Anterior cingulate cortex (tissue), 58 donors: ENCODE data around the gene TRPM3.

Experiments
- DNase-seq, 58 donors: peaks; one replicate each; lab custom pipeline; 2025; lab: John Stamatoyannopoulos, UW

Gene TRPM3

DNA sequence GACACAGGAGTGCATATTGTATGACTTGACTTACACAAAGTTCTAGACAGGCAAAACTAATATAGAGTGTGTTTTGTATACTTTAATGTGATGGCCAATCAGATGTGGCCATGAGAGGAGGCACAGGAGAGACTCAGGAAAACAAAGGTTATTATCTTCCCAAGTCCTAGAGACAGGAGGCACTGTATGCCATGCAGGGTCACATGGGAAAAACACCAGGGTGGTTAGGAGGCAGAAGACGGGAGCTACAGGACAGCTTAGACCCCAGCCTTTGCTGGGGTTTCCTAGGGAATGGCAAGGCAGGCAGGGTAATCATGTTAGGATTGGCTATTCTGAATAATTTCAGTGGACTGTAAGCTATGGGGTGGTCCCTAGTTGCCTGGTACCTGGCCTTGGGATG, 16.2 kb downstream of the TRPM3 start:
- DNase-seq, result no peak

DNA sequence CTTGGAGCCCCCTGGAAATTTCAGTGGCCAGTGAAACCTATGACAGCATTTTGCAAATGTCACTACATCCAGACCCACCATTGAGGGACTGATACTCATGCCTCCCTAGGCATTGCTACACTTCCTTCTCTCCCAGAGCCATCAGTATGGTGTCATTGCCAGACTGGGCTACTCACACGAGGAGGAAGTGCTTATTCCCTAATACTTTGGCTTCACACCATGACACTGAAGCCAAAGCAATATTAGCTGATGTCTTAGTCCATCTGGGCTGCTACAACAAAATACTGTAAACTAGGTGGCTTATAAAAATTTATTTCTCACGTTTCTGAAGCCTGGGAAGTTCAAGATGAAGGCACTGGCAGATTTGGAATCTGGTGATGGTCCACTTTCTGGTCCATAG, 22.6 kb downstream of the TRPM3 start:
- DNase-seq, result no peak

- DNase-seq, result no peak
Measured at GRCh38 chr9:71097671-71098070, 23.8 kb downstream of the TRPM3 start.

DNA sequence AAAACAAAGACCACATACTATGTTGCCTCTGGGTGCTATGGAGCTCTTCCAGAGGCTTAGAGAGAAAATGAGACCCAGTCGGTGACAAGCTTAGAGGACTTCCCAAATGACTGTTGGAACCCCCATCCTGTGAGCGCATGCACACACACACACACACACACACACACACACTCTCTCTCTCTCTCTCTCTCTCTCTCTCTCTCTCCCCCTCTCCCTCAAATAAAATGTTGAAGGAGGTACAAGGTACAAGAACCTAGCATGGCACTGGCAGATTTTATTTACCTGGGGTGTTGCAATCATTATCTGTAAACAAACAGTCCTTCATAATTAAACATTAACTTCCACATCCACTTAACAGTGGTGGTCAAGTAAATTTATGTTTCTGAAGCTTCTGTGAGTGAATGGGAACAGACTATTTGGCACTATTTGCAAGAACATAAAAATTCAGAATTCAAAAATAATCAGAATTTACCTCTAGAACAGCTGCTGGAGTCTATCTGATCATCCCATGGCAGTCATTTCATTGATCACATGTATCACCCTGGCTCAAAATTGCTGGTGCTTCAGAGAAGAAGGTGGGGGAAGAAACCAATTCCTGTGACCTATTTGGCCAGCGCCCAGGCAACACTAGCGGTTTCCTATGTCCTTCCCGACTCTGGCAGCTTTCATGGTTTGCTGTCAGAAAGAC, 24.9 kb downstream of the TRPM3 start:
- peak in 13 of 58 donors; percentile 5 to 35 (median 12) for DNase-seq

GRCh38 chr9:71094708-71095251, 26.6 kb downstream of the TRPM3 start:
- no peak for DNase-seq

DNA sequence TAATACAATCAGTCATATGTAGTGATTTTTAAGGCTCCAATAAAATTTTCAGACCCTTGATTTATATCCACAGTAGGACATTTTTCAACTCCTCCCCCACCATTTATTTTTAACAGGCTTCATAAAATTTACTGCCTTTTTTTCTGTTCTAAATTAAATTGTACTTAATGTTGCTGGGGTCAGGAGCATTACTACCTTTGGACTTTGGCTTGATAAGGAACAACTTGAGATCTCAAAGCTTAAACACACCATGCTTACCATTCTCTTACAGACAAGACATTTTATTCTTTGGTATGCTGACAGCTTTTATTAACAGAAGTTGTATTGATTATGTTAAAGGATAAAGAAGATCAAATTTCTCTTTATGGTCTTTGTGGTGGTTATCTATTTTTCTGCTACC, 30.5 kb downstream of the TRPM3 start:
- no peak for DNase-seq

DNA sequence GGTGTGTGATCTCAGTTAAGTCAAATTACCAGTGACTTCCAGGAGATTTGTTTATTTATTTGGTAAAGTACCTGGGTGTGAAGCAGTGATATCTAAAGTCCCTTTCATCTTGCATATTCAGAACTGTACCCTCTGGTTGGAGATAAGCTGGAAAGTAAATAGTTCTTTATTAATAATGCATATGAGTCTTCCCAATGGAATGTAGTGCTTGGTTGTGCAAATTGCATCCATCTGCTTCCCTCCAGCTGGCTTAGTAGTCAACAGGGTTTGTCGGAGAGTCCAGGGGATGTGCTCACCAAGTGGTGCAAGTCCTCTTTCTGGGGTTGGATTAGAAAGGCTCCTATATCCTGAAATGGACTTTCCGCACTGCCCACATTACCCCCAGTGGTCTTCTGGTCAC, 42.0 kb downstream of the TRPM3 start:
- no peak for DNase-seq

DNA sequence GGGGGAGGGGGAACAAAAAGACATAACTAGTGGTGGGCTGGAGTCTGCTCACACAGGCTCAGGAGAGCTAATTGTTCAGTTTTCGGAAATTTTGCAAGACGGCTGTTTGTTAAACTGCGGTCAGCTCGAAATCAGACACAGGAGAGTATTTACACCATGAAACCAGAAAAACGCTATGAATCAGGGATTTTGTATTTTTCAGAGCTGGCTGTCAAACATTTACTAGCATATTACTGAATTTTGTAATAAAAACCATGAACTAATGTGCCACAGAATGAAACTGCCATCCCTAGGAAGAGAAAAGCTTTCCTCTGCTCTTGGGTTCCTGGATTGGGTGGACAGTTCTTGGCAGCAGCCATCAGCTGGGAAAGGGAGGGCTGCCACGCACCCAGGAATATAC, 45.3 kb downstream of the TRPM3 start:
- no peak for DNase-seq

- no peak for DNase-seq
Measured at GRCh38 chr9:71073494-71073893, 47.9 kb downstream of the TRPM3 start.

DNA sequence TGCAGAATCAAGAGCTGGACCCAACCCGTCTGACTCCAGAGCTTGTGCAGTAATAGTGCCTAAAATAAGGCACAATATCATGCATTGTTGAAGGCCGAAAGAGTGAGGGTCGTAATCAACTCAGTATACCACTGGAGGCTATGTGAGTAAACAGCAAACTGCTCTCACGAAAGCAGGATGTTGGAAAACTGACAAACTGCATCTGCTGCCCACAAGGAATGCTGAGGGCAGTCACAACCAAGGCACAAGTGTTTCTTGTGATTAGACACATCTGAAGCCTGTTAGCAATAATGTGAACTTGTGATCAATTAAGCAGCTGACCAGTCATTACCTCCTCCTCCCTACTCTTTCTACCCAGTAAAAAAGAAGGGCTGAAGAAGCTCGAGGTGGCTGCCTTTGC, 48.8 kb downstream of the TRPM3 start:
- no peak for DNase-seq

- DNase-seq, result no peak
Measured at GRCh38 chr9:71071633-71072032, 49.8 kb downstream of the TRPM3 start.

DNA sequence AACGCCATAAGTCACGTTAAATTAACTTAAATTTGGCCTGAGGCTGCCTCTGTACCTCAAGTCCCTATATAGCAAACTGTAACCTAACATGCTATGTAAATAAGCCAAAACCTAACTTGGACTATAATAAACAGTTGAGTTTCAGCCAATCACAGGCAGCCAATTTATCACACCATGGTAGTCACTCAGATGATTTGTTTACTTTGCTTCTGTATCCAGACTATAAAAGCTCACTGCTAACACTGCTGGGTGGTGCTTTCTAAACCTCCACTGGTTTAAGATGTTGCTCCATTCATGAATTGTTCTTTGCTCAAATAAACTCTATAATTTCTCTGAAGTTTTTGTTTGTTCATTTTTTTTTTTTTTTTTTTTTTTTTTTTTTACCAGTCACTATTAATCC, 62.8 kb downstream of the TRPM3 start:
- no peak for DNase-seq

DNA sequence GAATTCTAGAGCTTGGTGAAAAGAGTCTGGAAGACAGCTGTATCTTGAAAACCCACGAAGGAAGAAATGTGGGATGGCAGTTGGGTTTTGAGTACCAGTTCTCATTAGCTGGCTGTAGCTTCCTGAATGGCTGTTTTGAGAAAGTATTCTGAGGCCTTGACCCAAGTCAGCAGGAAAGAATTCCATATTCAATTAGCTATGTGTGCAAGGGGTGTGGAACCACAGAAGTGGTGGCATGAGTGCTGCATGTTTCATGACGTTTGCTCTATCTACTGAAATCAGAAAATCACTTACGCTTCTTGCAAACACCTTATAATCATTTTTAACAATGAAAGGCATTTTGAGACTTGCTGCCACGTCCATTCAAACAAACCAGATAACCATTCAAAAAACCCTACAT, 69.1 kb downstream of the TRPM3 start:
- DNase-seq, result no peak

DNA sequence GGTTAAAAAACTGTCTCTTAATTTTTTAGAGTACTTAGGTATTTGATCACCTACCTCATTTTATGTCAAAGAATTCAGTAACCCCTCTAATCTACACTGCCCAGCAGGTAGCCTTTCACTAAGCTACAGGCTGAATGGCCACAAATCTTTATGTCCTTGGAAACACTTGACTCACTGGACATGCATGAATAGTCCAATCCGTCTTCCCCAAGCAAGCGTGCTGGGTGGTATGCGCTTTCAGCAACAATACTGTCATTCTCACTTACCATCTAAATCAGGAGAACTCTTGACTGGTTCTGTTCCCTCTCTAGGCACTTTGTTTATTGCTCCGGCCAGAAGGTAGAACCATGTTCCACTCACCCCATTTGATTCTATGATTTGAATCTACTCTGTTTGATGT, 73.1 kb downstream of the TRPM3 start:
- no peak for DNase-seq

DNA sequence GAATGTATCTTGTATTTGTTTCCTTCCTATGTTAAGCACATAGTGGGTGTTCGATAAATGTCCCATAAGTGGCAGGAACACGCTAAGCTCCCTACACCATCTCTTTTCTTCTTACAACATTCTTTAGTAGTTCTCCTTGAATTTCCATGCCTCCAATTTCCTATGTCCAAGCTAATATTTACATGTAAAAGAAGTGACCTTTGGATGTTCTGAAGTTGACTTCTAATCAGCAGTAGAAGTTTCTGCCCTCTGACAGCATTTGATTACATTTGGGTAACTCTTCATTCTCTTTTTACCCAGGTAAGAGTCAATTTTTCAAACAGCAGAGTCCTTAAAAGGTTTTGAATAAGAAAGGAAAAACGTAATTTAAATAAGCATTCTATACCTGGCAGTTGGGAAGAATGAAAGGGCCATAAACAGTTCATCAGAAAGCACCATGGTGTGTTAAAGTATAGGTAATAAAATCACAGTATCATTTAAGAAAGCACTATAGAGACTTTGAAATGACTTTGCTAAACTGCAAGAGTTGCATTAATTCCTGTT, 78.9 kb downstream of the TRPM3 start:
- DNase-seq, result no peak

GRCh38 chr9:71037521-71037920, 83.9 kb downstream of the TRPM3 start:
- DNase-seq, result no peak

DNA sequence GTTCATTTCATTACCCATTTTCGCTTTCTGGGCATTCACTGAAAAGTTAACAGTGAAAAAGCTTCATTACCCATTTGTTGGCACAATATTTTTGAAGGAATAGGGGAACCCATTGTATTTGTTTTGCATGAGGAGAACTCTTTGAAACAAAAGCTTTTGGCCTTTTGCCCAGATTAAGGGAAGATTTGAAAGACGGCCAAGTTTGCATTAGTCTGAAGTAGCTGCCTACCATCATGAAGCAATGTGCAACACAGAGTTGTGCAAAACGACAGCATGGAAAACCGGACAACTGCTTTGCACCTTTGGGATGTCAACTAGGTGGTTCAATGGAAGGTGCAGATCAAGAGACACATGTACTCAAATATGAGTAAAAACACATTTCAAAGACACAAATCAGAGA, 84.9 kb downstream of the TRPM3 start:
- DNase-seq, result peak in 13 of 58 donors; percentile 0 to 42 (median 3)

- no peak for DNase-seq
Measured at GRCh38 chr9:71032779-71033178, 88.6 kb downstream of the TRPM3 start.

GRCh38 chr9:71025728-71026127, 95.7 kb downstream of the TRPM3 start:
- DNase-seq, result no peak

- peak in 1 of 58 donors; percentile 2 for DNase-seq
Measured at GRCh38 chr9:71025201-71025600, 96.2 kb downstream of the TRPM3 start.

- DNase-seq, result no peak
Measured at GRCh38 chr9:71010258-71010657, 111.2 kb downstream of the TRPM3 start.

DNA sequence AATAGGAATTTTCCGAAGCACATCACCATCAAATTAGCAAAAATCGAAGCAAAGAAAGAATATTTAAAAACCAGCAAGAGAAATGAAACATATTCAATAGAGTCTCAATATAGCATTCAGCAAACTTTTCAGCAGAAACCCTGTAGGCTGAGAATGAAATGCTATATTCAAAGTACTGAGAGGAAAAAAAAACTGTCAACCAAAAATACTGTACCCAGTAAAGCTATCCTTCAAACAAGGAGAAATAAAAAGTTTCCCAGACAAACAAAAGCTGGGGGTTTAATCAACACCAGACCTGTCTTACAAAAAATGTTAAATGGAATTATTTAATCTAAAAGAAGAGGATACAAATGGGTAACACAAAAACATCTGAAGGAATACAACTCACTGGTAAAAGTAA, 116.0 kb downstream of the TRPM3 start:
- DNase-seq, result no peak
